ENCODE results near the gene PNPLA5. TPM values are rescaled to one million over a fixed set of nuclear protein-coding genes. Genes with fewer than 3 reads are reported as not detected.

PNPLA5 gene
- polyA plus RNA-seq, 2 of the 4 experiments (the other 2 are of a cell fraction): not detected

DNA sequence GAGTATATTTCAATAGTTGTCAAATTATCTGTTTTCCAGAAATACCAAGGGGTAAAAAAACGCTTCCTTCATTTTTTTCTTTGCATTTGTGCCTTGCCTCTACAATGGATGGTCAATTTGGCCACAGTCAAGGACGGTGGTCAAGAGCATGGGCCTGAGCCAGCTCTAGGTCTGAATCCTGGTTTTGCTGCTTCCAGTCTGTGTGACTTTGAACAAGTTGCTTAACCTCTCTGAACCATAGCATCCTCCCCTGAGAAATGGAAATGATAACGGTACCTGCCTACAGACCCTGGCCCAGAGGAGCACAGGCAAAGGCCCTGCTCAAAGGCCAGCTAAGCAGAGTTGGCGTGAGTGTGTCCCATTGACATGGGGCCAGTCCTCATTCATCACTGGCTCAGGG is 3.1 kb downstream of the PNPLA5 start:
- Histone ChIP-seq H3K4me2 (no peak overlapping the region), H3K4me1 (peaks cover 3% of the 10 kb centered on the region; the same call in 2 of the 3 replicates), H3K4me3 (no peak overlapping the region), H3K27ac (no peak overlapping the region), H3K9me3 (no peaks in the 10 kb centered on the region)
- ChIA-PET POLR2A (no interaction called here), CTCF (interaction anchor here (1.0 to 2.5 kb wide), 7 partner anchors 9 to 615 kb away, joined by 3 to 14 read pairs (median 3); no protein-coding TSS in a partner anchor)
- ATAC-seq: no peak
- 57% methylated on average over 4 of the region's 4 CpGs for WGBS (ENCODE audit: missing lambda C conversion rate)
- TF ChIP-seq, protein P1, sequence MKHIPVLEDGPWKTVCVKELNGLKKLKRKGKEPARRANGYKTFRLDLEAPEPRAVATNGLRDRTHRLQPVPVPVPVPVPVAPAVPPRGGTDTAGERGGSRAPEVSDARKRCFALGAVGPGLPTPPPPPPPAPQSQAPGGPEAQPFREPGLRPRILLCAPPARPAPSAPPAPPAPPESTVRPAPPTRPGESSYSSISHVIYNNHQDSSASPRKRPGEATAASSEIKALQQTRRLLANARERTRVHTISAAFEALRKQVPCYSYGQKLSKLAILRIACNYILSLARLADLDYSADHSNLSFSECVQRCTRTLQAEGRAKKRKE (CRISPR knock-in tag; IDR thresholded peaks at IDR 0.05; ENCODE audit: low read depth): no peak
- TF ChIP-seq BCL3 (IDR thresholded peaks at IDR 0.05) (no peak), ZFP36 (IDR thresholded peaks at IDR 0.05; ENCODE audit: borderline replicate concordance, partially characterized antibody) (no peak), EHMT2 (IDR thresholded peaks at IDR 0.05; ENCODE audit: low read depth) (no peak), HOXA7 (CRISPR knock-in tag; IDR thresholded peaks at IDR 0.05) (no peak), PHF8 (IDR thresholded peaks at IDR 0.05; ENCODE audit: borderline replicate concordance, low read depth) (no peak), ZSCAN20 (CRISPR knock-in tag; IDR thresholded peaks at IDR 0.05) (no peak), CHD2 (IDR thresholded peaks at IDR 0.05; ENCODE audit: low read length, partially characterized antibody) (no peak), TP53 (CRISPR knock-in tag; IDR thresholded peaks at IDR 0.05) (no peak), HOXB13 (CRISPR knock-in tag; IDR thresholded peaks at IDR 0.05; ENCODE audit: low read depth) (no peak), E2F6 (IDR thresholded peaks at IDR 0.05; ENCODE audit: borderline replicate concordance, low read depth) (no peak), MYC (IDR thresholded peaks at IDR 0.05; ENCODE audit: borderline replicate concordance, low read length) (no peak)
- TF ChIP-seq, protein P2, sequence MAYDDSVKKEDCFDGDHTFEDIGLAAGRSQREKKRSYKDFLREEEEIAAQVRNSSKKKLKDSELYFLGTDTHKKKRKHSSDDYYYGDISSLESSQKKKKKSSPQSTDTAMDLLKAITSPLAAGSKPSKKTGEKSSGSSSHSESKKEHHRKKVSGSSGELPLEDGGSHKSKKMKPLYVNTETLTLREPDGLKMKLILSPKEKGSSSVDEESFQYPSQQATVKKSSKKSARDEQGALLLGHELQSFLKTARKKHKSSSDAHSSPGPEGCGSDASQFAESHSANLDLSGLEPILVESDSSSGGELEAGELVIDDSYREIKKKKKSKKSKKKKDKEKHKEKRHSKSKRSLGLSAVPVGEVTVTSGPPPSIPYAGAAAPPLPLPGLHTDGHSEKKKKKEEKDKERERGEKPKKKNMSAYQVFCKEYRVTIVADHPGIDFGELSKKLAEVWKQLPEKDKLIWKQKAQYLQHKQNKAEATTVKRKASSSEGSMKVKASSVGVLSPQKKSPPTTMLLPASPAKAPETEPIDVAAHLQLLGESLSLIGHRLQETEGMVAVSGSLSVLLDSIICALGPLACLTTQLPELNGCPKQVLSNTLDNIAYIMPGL (CRISPR knock-in tag; IDR thresholded peaks at IDR 0.05; ENCODE audit: borderline replicate concordance): no peak
- TF ChIP-seq, protein P3, sequence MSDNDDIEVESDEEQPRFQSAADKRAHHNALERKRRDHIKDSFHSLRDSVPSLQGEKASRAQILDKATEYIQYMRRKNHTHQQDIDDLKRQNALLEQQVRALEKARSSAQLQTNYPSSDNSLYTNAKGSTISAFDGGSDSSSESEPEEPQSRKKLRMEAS (IDR thresholded peaks at IDR 0.05): no peak
- FAIRE-seq: no peak
- DNase-seq (ENCODE audit: low read depth in 1 of 2, low spot score in 1 of 2): no peak

GRCh38 chr22:43887391-43887790 is 4.4 kb downstream of the PNPLA5 start:
- H3K27ac ChIP-seq: no peak overlapping the region
- FAIRE-seq (no peak), DNase-seq (ENCODE audit: low read depth in 1 of 2, low spot score in 1 of 2) (no peak), ATAC-seq (no peak)
- POLR2A ChIA-PET: no interaction called here
- CTCF ChIA-PET: interaction anchor here (1.0 to 6.5 kb wide), 4 partner anchors 13 to 57 kb away, joined by 3 to 97 read pairs (median 6); partner anchors contain the start of gene PNPLA3
- no peak overlapping the region for H3K4me2 ChIP-seq
- no peaks in the 10 kb centered on the region for H3K9me3 ChIP-seq
- TF ChIP-seq MYC (IDR thresholded peaks at IDR 0.05; ENCODE audit: borderline replicate concordance, low read length): no peak
- no peak for TF ChIP-seq MAFK (IDR thresholded peaks at IDR 0.05; ENCODE audit: partially characterized antibody)
- TF ChIP-seq POLR2AphosphoS2 (conservative IDR thresholded peaks at IDR 0.05; ENCODE audit: low read length): no peak
- TF ChIP-seq POLR2A (IDR thresholded peaks at IDR 0.05; ENCODE audit: low read length): no peak
- no peak for TF ChIP-seq CEBPB (IDR thresholded peaks at IDR 0.05)
- no peak for TF ChIP-seq RARB (CRISPR knock-in tag; IDR thresholded peaks at IDR 0.05)
- no peak for TF ChIP-seq TP53 (CRISPR knock-in tag; IDR thresholded peaks at IDR 0.05)
- TF ChIP-seq NR3C1 (IDR thresholded peaks at IDR 0.05): no peak
- TF ChIP-seq E2F6 (IDR thresholded peaks at IDR 0.05; ENCODE audit: borderline replicate concordance, low read depth): no peak
- no peak for TF ChIP-seq FOSL2 (IDR thresholded peaks at IDR 0.05)
- TF ChIP-seq FOSL2 (CRISPR knock-in tag; IDR thresholded peaks at IDR 0.05): no peak
- TF ChIP-seq JUNB (IDR thresholded peaks at IDR 0.05): no peak
- no peak for TF ChIP-seq ZNF302 (CRISPR knock-in tag; IDR thresholded peaks at IDR 0.05)
- TF ChIP-seq ESRRA (IDR thresholded peaks at IDR 0.05; ENCODE audit: borderline replicate concordance, low read length): no peak
- TF ChIP-seq CBX2 (IDR thresholded peaks at IDR 0.05; ENCODE audit: borderline replicate concordance, low read depth): no peak
- TF ChIP-seq ZFP36 (IDR thresholded peaks at IDR 0.05; ENCODE audit: borderline replicate concordance, partially characterized antibody): no peak
- no peak for TF ChIP-seq TFCP2L1 (CRISPR knock-in tag; IDR thresholded peaks at IDR 0.05)
- TF ChIP-seq HOXB13 (CRISPR knock-in tag; IDR thresholded peaks at IDR 0.05; ENCODE audit: low read depth): no peak
- H3K4me3 ChIP-seq: no peak overlapping the region
- H3K4me1 ChIP-seq: peaks cover 3% of the 10 kb centered on the region; the same call in 2 of the 3 replicates
- WGBS (ENCODE audit: missing lambda C conversion rate): 43% methylated on average over 3 of the region's 4 CpGs

All from A549 (cell line).